GM23338 (cell line): Measurements from ENCODE around the gene AMBRA1. TPM values are rescaled to one million over a fixed set of nuclear protein-coding genes. Genes with fewer than 3 reads are reported as not detected.

Experiments used
- ATAC-seq: fragments of 200-7000 bp; cut with Tn5 transposase; 3 replicates; pipeline ENCODE4 v1.9.1; 2020
- DNase-seq: peaks from one replicate; pipeline ENCODE4 v3.0.0-alpha.2; 2015; ENCODE audit warnings: low spot score
- H2AFZ ChIP-seq: fragments of 200-600 bp; sonication (generic); 2 replicates; pipeline ENCODE4 v1.8.0; 2016; ENCODE audit warnings: antibody characterized with exemption, mild to moderate bottlenecking, moderate library complexity
- H3F3A ChIP-seq: fragments of 200-600 bp; sonication (generic); replicated peaks from 2 replicates; pipeline ENCODE4 v1.8.0; 2017; ENCODE audit warnings: antibody characterized with exemption, mixed run types, low read depth
- H3K27ac ChIP-seq: fragments of 200-600 bp; sonication (generic); 2 replicates; pipeline ENCODE4 v1.6.1; 2016; ENCODE audit warnings: low read depth
- H3K27me3 ChIP-seq: fragments of 200-600 bp; sonication (generic); 2 replicates; pipeline ENCODE4 v1.8.0; 2016; ENCODE audit warnings: mild to moderate bottlenecking, mixed run types, moderate library complexity; ENCODE audit not compliant: insufficient read depth
- H3K36me3 ChIP-seq: fragments of 200-600 bp; sonication (generic); 2 replicates; pipeline ENCODE4 v1.8.0; 2016; ENCODE audit warnings: mild to moderate bottlenecking; ENCODE audit not compliant: insufficient read depth
- H3K4me1 ChIP-seq: fragments of 200-600 bp; sonication (generic); 2 replicates; pipeline ENCODE4 v1.8.0; 2016; ENCODE audit warnings: mild to moderate bottlenecking, moderate library complexity; ENCODE audit not compliant: insufficient read depth
- H3K4me2 ChIP-seq: fragments of 200-600 bp; sonication (generic); 2 replicates; pipeline ENCODE4 v1.7.1; 2017; ENCODE audit warnings: mixed run types
- H3K4me3 ChIP-seq: fragments of 200-600 bp; sonication (generic); 2 replicates; pipeline ENCODE4 v1.6.1; 2016; ENCODE audit warnings: mixed run types
- H3K79me2 ChIP-seq: fragments of 200-600 bp; sonication (generic); replicated peaks from 2 replicates; pipeline ENCODE4 v1.8.0; 2017; ENCODE audit warnings: mild to moderate bottlenecking; ENCODE audit not compliant: insufficient read depth
- H3K9me2 ChIP-seq: fragments of 200-600 bp; sonication (generic); 2 replicates; pipeline ENCODE4 v1.8.0; 2017; ENCODE audit not compliant: insufficient read depth
- H4K20me1 ChIP-seq: fragments of 200-600 bp; sonication (generic); replicated peaks from 2 replicates; pipeline ENCODE4 v1.8.0; 2017; ENCODE audit warnings: mild to moderate bottlenecking; ENCODE audit not compliant: insufficient read depth
- H3K27ac Mint-ChIP-seq: 2 replicates; pipeline ENCODE4 v1.8.0; 2020; ENCODE audit warnings: inconsistent platforms, mild to moderate bottlenecking, moderate library complexity, mixed read lengths
- H3K27me3 Mint-ChIP-seq: 3 replicates; pipeline ENCODE4 v1.8.0; 2022; ENCODE audit warnings: low read depth, mild to moderate bottlenecking, moderate library complexity, mixed read lengths, inconsistent platforms; ENCODE audit not compliant: insufficient read depth, poor library complexity
- H3K36me3 Mint-ChIP-seq: 3 replicates; pipeline ENCODE4 v1.8.0; 2021; ENCODE audit warnings: low read depth, mild to moderate bottlenecking, inconsistent platforms, moderate library complexity, mixed read lengths
- H3K4me1 Mint-ChIP-seq: 3 replicates; pipeline ENCODE4 v1.8.0; 2020; ENCODE audit warnings: mild to moderate bottlenecking, inconsistent platforms, mixed read lengths
- H3K4me3 Mint-ChIP-seq: 3 replicates; pipeline ENCODE4 v1.8.0; 2021; ENCODE audit warnings: moderate library complexity, mild to moderate bottlenecking, inconsistent platforms, mixed read lengths
- H3K9me3 Mint-ChIP-seq: 3 replicates; pipeline ENCODE4 v1.8.0; 2020; ENCODE audit warnings: moderate library complexity, mild to moderate bottlenecking, inconsistent platforms, mixed read lengths
- CREB1 ChIP-seq: fragments of 250-450 bp; sonication (Bioruptor Pico); IDR thresholded peaks from 2 replicates; pipeline ENCODE4 v1.5.0; 2020; ENCODE audit warnings: low read depth, mild to moderate bottlenecking, moderate library complexity
- EZH2 ChIP-seq: fragments of 200-600 bp; sonication (generic); IDR thresholded peaks from one replicate; pipeline ENCODE4 v1.8.0; 2017; ENCODE audit warnings: antibody characterized with exemption, mild to moderate bottlenecking, low read depth; ENCODE audit not compliant: unreplicated experiment
- EZH2phosphoT487 ChIP-seq: fragments of 200-600 bp; sonication (generic); IDR thresholded peaks from one replicate; pipeline ENCODE4 v1.8.1; 2018; ENCODE audit warnings: antibody characterized with exemption; ENCODE audit not compliant: unreplicated experiment
- JUNB ChIP-seq: IDR thresholded peaks from one replicate; pipeline ENCODE4 v1.6.1; 2016; ENCODE audit warnings: antibody characterized with exemption; ENCODE audit not compliant: unreplicated experiment
- NANOG ChIP-seq: IDR thresholded peaks from 2 replicates; pipeline ENCODE4 v1.6.1; 2016; ENCODE audit warnings: antibody characterized with exemption, borderline replicate concordance
- POLR2AphosphoS5 ChIP-seq: IDR thresholded peaks from 2 replicates; pipeline ENCODE4 v1.6.1; 2016; ENCODE audit warnings: antibody characterized with exemption, low read depth
- STAT1 ChIP-seq: IDR thresholded peaks from one replicate; pipeline ENCODE4 v1.6.1; 2016; ENCODE audit warnings: antibody characterized with exemption; ENCODE audit not compliant: unreplicated experiment
- ZNF114 ChIP-seq: fragments of 250-450 bp; sonication (Bioruptor Pico); IDR thresholded peaks from 2 replicates; pipeline ENCODE4 v1.5.0; 2020; ENCODE audit warnings: mild to moderate bottlenecking, moderate library complexity
- ZNF331 ChIP-seq: fragments of 250-450 bp; sonication (Bioruptor Pico); IDR thresholded peaks from 2 replicates; pipeline ENCODE4 v1.5.0; 2020; ENCODE audit warnings: low read depth, mild to moderate bottlenecking, moderate library complexity
- polyA plus RNA-seq: library from polyadenylated mRNA; unstranded; fragments of >200 nt; fragmentation: Nextera tagmentation; extraction: Ambion mirVana; gene quantifications from 2 replicates; pipeline ENCODE4 v1.2.1, GENCODE V29; 2016
- total RNA-seq: library from RNA; depleted of rRNA; stranded (reverse); fragments of >200 nt; shearing (Covaris generic); gene quantifications from 2 replicates; pipeline ENCODE4 v1.2.3, GENCODE V29; 2014
- TF ChIP-seq, protein P1 (sequence below), 2 experiments: fragments of 200-600 bp in 1 of 2; sonication (generic) in 1 of 2; conservative IDR thresholded peaks; 2 replicates each; pipeline versions ENCODE4 v1.5.1 to v1.6.1; 2016 to 2017; ENCODE audit warnings: antibody characterized with exemption in 2 of 2, low read depth in 2 of 2, mild to moderate bottlenecking in 2 of 2, moderate library complexity in 1 of 2
- TF ChIP-seq, protein P2 (sequence below): IDR thresholded peaks from one replicate; pipeline ENCODE4 v1.6.1; 2018; ENCODE audit warnings: antibody characterized with exemption; ENCODE audit not compliant: unreplicated experiment
- TF ChIP-seq, protein P3 (sequence below): IDR thresholded peaks from 2 replicates; pipeline ENCODE4 v1.6.1; 2016; ENCODE audit warnings: antibody characterized with exemption

Gene AMBRA1
- total and polyA plus RNA-seq, 2 experiments from 2014 or later = 8.3 to 34.8 TPM

DNA sequence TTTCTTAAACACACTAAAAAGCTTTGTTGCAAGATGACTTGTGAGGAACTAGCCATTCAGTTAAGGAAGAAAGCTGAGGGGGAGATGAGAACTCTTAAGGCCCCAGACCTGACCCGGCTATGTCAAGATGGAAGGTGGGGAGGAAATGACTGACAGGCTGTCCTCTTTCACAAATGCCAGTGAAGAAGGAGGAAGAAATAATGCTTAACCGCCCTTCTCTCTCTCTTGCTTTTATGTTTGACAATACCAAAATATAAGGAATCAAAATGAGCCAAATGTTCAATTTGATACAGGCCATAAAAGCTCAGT, 87.4 kb downstream of the AMBRA1 start:
- Histone ChIP-seq H3K36me3 (peaks cover 3% of the 10 kb centered on the region; the same call in 1 of the 2 replicates), H3K4me3 (no peak overlapping the region), H3K27me3 (no peaks in the 10 kb centered on the region), H3F3A (no peaks in the 10 kb centered on the region; the same call in 1 of the 2 replicates), H4K20me1 (0 out of 2 replicates have a peak, but pooled peaks cover 2% of the 10 kb centered on the region), H3K79me2 (peaks cover 7% of the 10 kb centered on the region), H3K27ac (peak overlapping the region; percentile 61), H2AFZ (no peak overlapping the region), H3K4me1 (peaks cover 19% of the 10 kb centered on the region), H3K4me2 (peak overlapping the region; percentile 44; the same call in 1 of the 2 replicates), H3K9me2 (no peaks in the 10 kb centered on the region)
- Mint-ChIP-seq H3K4me1 (peaks cover 25% of the 10 kb centered on the region), H3K27me3 (peaks cover 3% of the 10 kb centered on the region), H3K36me3 (peaks cover 18% of the 10 kb centered on the region), H3K9me3 (no peaks in the 10 kb centered on the region), H3K27ac (0 out of 2 replicates have a peak overlapping the region, but pooled peaks have one; percentile 25), H3K4me3 (no peak overlapping the region)
- ATAC-seq (no peak), DNase-seq (no peak)
- TF ChIP-seq NANOG (no peak), ZNF331 (no peak)
- TF ChIP-seq, protein P1, sequence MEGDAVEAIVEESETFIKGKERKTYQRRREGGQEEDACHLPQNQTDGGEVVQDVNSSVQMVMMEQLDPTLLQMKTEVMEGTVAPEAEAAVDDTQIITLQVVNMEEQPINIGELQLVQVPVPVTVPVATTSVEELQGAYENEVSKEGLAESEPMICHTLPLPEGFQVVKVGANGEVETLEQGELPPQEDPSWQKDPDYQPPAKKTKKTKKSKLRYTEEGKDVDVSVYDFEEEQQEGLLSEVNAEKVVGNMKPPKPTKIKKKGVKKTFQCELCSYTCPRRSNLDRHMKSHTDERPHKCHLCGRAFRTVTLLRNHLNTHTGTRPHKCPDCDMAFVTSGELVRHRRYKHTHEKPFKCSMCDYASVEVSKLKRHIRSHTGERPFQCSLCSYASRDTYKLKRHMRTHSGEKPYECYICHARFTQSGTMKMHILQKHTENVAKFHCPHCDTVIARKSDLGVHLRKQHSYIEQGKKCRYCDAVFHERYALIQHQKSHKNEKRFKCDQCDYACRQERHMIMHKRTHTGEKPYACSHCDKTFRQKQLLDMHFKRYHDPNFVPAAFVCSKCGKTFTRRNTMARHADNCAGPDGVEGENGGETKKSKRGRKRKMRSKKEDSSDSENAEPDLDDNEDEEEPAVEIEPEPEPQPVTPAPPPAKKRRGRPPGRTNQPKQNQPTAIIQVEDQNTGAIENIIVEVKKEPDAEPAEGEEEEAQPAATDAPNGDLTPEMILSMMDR (conservative IDR thresholded peaks at IDR 0.05; ENCODE audit: low read depth in 2 of 2) = no peak

DNA sequence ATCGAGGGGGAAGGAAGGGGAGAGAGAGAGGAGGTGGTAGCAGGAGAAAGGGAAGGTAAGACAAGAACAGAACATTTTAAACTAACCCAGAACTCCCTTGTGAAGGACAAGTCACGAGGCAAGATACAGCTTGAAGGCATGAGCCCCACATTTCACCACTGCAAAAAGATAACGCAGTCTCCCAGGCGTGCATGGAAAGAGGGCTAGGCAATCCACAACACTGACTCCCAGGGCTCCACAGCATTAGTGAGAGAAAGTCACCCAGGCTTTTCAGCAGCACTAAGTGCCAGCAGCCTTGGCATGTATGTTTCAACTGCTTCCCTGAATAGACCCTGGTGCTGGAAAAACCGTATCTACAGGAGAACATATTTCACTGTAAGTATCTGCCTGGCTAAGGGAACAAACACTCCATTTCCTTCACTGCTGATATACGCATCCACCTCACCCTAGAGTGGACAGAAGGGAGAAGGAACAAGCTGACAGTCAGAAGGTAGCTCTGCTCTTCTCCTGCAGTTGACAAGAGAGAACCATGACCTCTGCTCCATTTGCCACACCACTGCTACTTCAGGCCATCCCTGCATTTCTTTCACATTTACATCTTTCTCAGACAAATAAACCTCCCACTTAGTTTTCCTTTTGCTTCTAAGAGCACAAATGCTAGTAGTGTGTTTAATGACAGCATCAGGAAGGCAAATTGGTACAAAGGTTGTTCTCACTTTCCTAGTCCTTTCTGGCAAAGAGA, 87.9 kb downstream of the AMBRA1 start:
- no peaks in the 10 kb centered on the region for H3K9me3 Mint-ChIP-seq
- Histone ChIP-seq H3K4me2 (peak overlapping the region; percentile 44; the same call in 1 of the 2 replicates), H2AFZ (no peak overlapping the region), H3K4me3 (no peak overlapping the region), H3K27ac (peak overlapping the region; percentile 82), H3K9me2 (no peaks in the 10 kb centered on the region), H3F3A (no peaks in the 10 kb centered on the region; the same call in 1 of the 2 replicates), H4K20me1 (0 out of 2 replicates have a peak, but pooled peaks cover 2% of the 10 kb centered on the region), H3K27me3 (no peaks in the 10 kb centered on the region), H3K79me2 (peaks cover 7% of the 10 kb centered on the region), H3K36me3 (peaks cover 3% of the 10 kb centered on the region; the same call in 1 of the 2 replicates), H3K4me1 (peaks cover 15% of the 10 kb centered on the region)
- peaks cover 3% of the 10 kb centered on the region for H3K27me3 Mint-ChIP-seq
- no peak overlapping the region for H3K4me3 Mint-ChIP-seq
- H3K36me3 Mint-ChIP-seq = peaks cover 18% of the 10 kb centered on the region
- DNase-seq (no peak), ATAC-seq (peak; percentile 23; the same call in 2 of the 3 replicates)
- peaks cover 21% of the 10 kb centered on the region for H3K4me1 Mint-ChIP-seq
- TF ChIP-seq EZH2 (no peak), ZNF114 (no peak), CREB1 (CRISPR knock-in tag) (no peak), JUNB (no peak), POLR2AphosphoS5 (no peak), STAT1 (no peak), ZNF331 (no peak), NANOG (no peak), EZH2phosphoT487 (no peak)
- TF ChIP-seq, protein P1 (conservative IDR thresholded peaks at IDR 0.05; ENCODE audit: low read depth in 2 of 2) = no peak
- TF ChIP-seq, protein P2, sequence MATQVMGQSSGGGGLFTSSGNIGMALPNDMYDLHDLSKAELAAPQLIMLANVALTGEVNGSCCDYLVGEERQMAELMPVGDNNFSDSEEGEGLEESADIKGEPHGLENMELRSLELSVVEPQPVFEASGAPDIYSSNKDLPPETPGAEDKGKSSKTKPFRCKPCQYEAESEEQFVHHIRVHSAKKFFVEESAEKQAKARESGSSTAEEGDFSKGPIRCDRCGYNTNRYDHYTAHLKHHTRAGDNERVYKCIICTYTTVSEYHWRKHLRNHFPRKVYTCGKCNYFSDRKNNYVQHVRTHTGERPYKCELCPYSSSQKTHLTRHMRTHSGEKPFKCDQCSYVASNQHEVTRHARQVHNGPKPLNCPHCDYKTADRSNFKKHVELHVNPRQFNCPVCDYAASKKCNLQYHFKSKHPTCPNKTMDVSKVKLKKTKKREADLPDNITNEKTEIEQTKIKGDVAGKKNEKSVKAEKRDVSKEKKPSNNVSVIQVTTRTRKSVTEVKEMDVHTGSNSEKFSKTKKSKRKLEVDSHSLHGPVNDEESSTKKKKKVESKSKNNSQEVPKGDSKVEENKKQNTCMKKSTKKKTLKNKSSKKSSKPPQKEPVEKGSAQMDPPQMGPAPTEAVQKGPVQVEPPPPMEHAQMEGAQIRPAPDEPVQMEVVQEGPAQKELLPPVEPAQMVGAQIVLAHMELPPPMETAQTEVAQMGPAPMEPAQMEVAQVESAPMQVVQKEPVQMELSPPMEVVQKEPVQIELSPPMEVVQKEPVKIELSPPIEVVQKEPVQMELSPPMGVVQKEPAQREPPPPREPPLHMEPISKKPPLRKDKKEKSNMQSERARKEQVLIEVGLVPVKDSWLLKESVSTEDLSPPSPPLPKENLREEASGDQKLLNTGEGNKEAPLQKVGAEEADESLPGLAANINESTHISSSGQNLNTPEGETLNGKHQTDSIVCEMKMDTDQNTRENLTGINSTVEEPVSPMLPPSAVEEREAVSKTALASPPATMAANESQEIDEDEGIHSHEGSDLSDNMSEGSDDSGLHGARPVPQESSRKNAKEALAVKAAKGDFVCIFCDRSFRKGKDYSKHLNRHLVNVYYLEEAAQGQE = no peak
- TF ChIP-seq, protein P3, sequence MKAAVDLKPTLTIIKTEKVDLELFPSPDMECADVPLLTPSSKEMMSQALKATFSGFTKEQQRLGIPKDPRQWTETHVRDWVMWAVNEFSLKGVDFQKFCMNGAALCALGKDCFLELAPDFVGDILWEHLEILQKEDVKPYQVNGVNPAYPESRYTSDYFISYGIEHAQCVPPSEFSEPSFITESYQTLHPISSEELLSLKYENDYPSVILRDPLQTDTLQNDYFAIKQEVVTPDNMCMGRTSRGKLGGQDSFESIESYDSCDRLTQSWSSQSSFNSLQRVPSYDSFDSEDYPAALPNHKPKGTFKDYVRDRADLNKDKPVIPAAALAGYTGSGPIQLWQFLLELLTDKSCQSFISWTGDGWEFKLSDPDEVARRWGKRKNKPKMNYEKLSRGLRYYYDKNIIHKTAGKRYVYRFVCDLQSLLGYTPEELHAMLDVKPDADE = no peak
- H3K27ac Mint-ChIP-seq = peak overlapping the region; percentile 72
